Loucy (cell line): Measurements from ENCODE around the gene HS6ST3.

Source experiments
- CTCF ChIP-seq: fragments of 200-600 bp; sonication (generic); conservative IDR thresholded peaks from 2 replicates; pipeline ENCODE4 v1.5.1; 2014; ENCODE audit warnings: mild to moderate bottlenecking, antibody characterized with exemption, low read length
- EZH2phosphoT487 ChIP-seq: fragments of 200-600 bp; IDR thresholded peaks from 2 replicates; pipeline ENCODE4 v1.6.1; 2018; ENCODE audit warnings: antibody characterized with exemption, mild to moderate bottlenecking, moderate library complexity, borderline replicate concordance

- no peak for TF ChIP-seq CTCF
- no peak for TF ChIP-seq EZH2phosphoT487
Observed at GRCh38 chr13:96710166-96710862, 620.4 kb downstream of the HS6ST3 start.
